CD4-positive, alpha-beta T cell (primary cell): ENCODE data around the gene GHR. TPM values are rescaled to one million over a fixed set of nuclear protein-coding genes. Genes with fewer than 3 reads are reported as not detected.

Experiments
- ATAC-seq: fragments of 200-7000 bp; cut with Tn5 transposase; one replicate; pipeline ENCODE4 v1.10.0; 2022; ENCODE audit warnings: mild to moderate bottlenecking; ENCODE audit not compliant: poor library complexity
- CTCF ChIA-PET: fragments of 350-600 bp; sonication (Branson Sonifier 250); formaldehyde crosslinking; loops from one replicate; lab custom pipeline; 2021; ENCODE audit warnings: antibody characterized with exemption, inconsistent platforms; lab: Charles Lee
- POLR2A ChIA-PET: fragments of 350-600 bp; sonication (Branson Sonifier 250); formaldehyde crosslinking; loops from one replicate; lab custom pipeline; 2021; ENCODE audit warnings: antibody characterized with exemption, inconsistent platforms; lab: Charles Lee
- DNase-seq, 14 experiments: peaks; one replicate each; pipeline ENCODE4 v3.0.0-alpha.2; 2013 to 2020; ENCODE audit warnings: mixed read lengths in 2 of 14
- H3K27ac ChIP-seq, 2 donors: one replicate each; pipeline versions ENCODE4 v1.5.1 to v1.7.0; 2013; ENCODE audit warnings: low read length in 2 of 2, low read depth in 1 of 2, mild to moderate bottlenecking in 1 of 2
- H3K27me3 ChIP-seq, 2 experiments: 1 replicate in 1 of 2; 2 replicates in 1 of 2; pipeline versions ENCODE4 v1.6.1 to v1.7.0; 2013; ENCODE audit warnings: low read length in 2 of 2, control low read depth in 1 of 2, mild to moderate bottlenecking in 1 of 2, moderate library complexity in 1 of 2; ENCODE audit not compliant: insufficient read depth in 2 of 2, control insufficient read depth in 1 of 2
- H3K36me3 ChIP-seq: one replicate; pipeline ENCODE4 v1.6.1; 2013; ENCODE audit warnings: low read length, control low read depth; ENCODE audit not compliant: insufficient read depth
- H3K4me1 ChIP-seq: one replicate; pipeline ENCODE4 v1.6.1; 2013; ENCODE audit warnings: low read length, control low read depth; ENCODE audit not compliant: insufficient read depth
- H3K4me3 ChIP-seq: one replicate; pipeline ENCODE4 v1.5.1; 2013; ENCODE audit warnings: mild to moderate bottlenecking, low read length, moderate library complexity
- H3K9me3 ChIP-seq, 2 experiments: 1 replicate in 1 of 2; 2 replicates in 1 of 2; pipeline versions ENCODE4 v1.6.1 to v1.7.0; 2013; ENCODE audit warnings: low read length in 2 of 2, mild to moderate bottlenecking in 2 of 2, control low read depth in 1 of 2, moderate library complexity in 1 of 2; ENCODE audit not compliant: control insufficient read depth in 1 of 2, insufficient read depth in 1 of 2
- H3K27ac Mint-ChIP-seq: one replicate; pipeline ENCODE4 v1.8.0; 2020; ENCODE audit warnings: mixed read lengths
- H3K27me3 Mint-ChIP-seq: one replicate; pipeline ENCODE4 v1.8.0; 2021; ENCODE audit warnings: mixed read lengths
- H3K36me3 Mint-ChIP-seq: one replicate; pipeline ENCODE4 v1.8.0; 2021; ENCODE audit warnings: low read depth, mixed read lengths
- H3K4me1 Mint-ChIP-seq: one replicate; pipeline ENCODE4 v1.8.0; 2021; ENCODE audit warnings: low read depth, mixed read lengths
- H3K4me3 Mint-ChIP-seq: one replicate; pipeline ENCODE4 v1.8.0; 2020; ENCODE audit warnings: mild to moderate bottlenecking, mixed read lengths
- H3K9me3 Mint-ChIP-seq: one replicate; pipeline ENCODE4 v1.8.0; 2020; ENCODE audit warnings: mixed read lengths
- CTCF ChIP-seq: fragments of 200-600 bp; IDR thresholded peaks from one replicate; pipeline ENCODE4 v1.8.0; 2022; ENCODE audit warnings: antibody characterized with exemption, mild to moderate bottlenecking
- intact Hi-C, 2 experiments: fragments of 100-400 bp; cut with DNase I in 1 of 2; cut with micrococcal nuclease in 1 of 2; formaldehyde crosslinking; loops; one replicate each; pipeline versions ENCODE4 v1.15.1 to v1.9.0; 2023 to 2025; cut with DNase I, micrococcal nuclease
- total RNA-seq, 174 experiments: library from RNA in 2 of 174; stranded (reverse) in 2 of 174; gene quantifications; one replicate each; pipeline ENCODE4 v1.2.3 and lab custom pipeline; 2021 to 2026

The GHR gene
- total RNA-seq, 2 experiments from 2014 or later, result not detected

- Mint-ChIP-seq H3K4me3 (no peak overlapping the region), H3K27me3 (peaks cover 20% of the 10 kb centered on the region), H3K9me3 (no peaks in the 10 kb centered on the region), H3K27ac (no peak overlapping the region), H3K36me3 (no peaks in the 10 kb centered on the region), H3K4me1 (no peaks in the 10 kb centered on the region)
- H3K4me1 ChIP-seq, result no peaks in the 10 kb centered on the region
- H3K36me3 ChIP-seq, result no peaks in the 10 kb centered on the region
- no peak overlapping the region for H3K27ac ChIP-seq
- TF ChIP-seq CTCF, result no peak
- H3K9me3 ChIP-seq, result peaks cover 0 to 4% of the 10 kb centered on the region in 2 experiments
- no peak overlapping the region for H3K4me3 ChIP-seq
- ChIA-PET POLR2A (no interaction called here), CTCF (no interaction called here)
- intact Hi-C loops, result no loop called here
- no peaks in the 10 kb centered on the region for H3K27me3 ChIP-seq
- DNase-seq (no peak), ATAC-seq (no peak)
These were observed 64.6 kb downstream of the GHR start for GRCh38 chr5:42487821-42488220.

GRCh38 chr5:42490831-42491230, 67.6 kb downstream of the GHR start:
- Mint-ChIP-seq H3K4me1 (no peaks in the 10 kb centered on the region), H3K4me3 (no peak overlapping the region), H3K27me3 (peaks cover 11% of the 10 kb centered on the region), H3K27ac (no peak overlapping the region), H3K36me3 (no peaks in the 10 kb centered on the region), H3K9me3 (no peaks in the 10 kb centered on the region)
- Histone ChIP-seq H3K36me3 (no peaks in the 10 kb centered on the region), H3K9me3 (no peaks in the 10 kb centered on the region), H3K27me3 (no peaks in the 10 kb centered on the region), H3K4me1 (no peaks in the 10 kb centered on the region), H3K4me3 (no peak overlapping the region), H3K27ac (no peak overlapping the region)
- ChIA-PET CTCF (no interaction called here), POLR2A (no interaction called here)
- ATAC-seq (no peak), DNase-seq (no peak)
- intact Hi-C loops, result no loop called here
- no peak for TF ChIP-seq CTCF

GRCh38 chr5:42491699-42492098, 68.5 kb downstream of the GHR start:
- Mint-ChIP-seq H3K27ac (no peak overlapping the region), H3K36me3 (no peaks in the 10 kb centered on the region), H3K4me3 (no peak overlapping the region), H3K4me1 (no peaks in the 10 kb centered on the region), H3K9me3 (no peaks in the 10 kb centered on the region), H3K27me3 (peaks cover 11% of the 10 kb centered on the region)
- Histone ChIP-seq H3K4me3 (no peak overlapping the region), H3K4me1 (no peaks in the 10 kb centered on the region), H3K27ac (no peak overlapping the region), H3K27me3 (no peaks in the 10 kb centered on the region), H3K9me3 (no peaks in the 10 kb centered on the region), H3K36me3 (no peaks in the 10 kb centered on the region)
- CTCF ChIA-PET, result no interaction called here
- no peak for ATAC-seq
- no peak for DNase-seq
- intact Hi-C loops, result no loop called here
- TF ChIP-seq CTCF, result no peak
- POLR2A ChIA-PET, result no interaction called here
